HL-60 (cell line): ENCODE results near the gene GMCL2.

Source experiments
- GABPA ChIP-seq: IDR thresholded peaks from 2 replicates; pipeline ENCODE4 v1.6.1; 2012; ENCODE audit warnings: low read depth
- POLR2AphosphoS5 ChIP-seq: IDR thresholded peaks from 2 replicates; pipeline ENCODE4 v1.6.1; 2012; ENCODE audit warnings: low read depth
- TF ChIP-seq, protein P1 (sequence below): IDR thresholded peaks from one replicate; pipeline ENCODE4 v1.5.1; 2011; ENCODE audit warnings: low read length, control low read depth, inconsistent platforms; ENCODE audit not compliant: insufficient read depth
- TF ChIP-seq, protein P2 (sequence below): IDR thresholded peaks from 2 replicates; pipeline ENCODE4 v1.6.1; 2012; ENCODE audit warnings: low read depth; ENCODE audit not compliant: insufficient replicate concordance

DNA sequence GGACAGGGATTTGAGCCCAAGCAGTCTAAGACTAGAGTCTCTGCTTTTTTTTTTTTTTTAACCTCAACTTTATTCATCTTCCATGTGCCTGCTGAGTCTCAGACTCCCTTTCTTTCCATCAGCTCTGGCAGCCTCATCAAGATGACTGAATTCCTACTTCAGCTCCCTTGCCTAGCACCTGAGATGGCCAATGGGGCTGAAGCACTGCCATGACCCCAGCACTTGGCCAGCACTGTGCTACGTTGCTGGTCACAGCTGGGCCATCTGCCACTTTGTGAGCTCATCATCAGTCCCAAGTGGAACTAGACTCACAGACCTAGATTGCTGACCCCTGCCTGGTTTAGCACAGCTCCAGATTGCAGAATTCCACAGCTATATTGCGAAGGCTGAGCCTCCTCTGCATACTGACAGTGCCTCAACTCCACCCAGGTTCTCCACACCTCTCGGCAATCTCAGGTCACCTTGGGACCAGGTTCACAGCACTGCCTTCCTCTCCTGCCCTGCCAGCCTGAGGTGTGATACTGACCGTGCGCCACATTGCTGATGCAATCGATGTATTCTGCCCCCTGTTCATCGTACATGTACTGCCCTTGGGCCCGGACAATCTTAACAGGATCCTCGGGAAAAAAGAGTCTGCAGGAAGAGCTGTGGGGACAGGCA lies 43.8 kb upstream of the GMCL2 start:
- no peak for TF ChIP-seq GABPA
- TF ChIP-seq, protein P1, sequence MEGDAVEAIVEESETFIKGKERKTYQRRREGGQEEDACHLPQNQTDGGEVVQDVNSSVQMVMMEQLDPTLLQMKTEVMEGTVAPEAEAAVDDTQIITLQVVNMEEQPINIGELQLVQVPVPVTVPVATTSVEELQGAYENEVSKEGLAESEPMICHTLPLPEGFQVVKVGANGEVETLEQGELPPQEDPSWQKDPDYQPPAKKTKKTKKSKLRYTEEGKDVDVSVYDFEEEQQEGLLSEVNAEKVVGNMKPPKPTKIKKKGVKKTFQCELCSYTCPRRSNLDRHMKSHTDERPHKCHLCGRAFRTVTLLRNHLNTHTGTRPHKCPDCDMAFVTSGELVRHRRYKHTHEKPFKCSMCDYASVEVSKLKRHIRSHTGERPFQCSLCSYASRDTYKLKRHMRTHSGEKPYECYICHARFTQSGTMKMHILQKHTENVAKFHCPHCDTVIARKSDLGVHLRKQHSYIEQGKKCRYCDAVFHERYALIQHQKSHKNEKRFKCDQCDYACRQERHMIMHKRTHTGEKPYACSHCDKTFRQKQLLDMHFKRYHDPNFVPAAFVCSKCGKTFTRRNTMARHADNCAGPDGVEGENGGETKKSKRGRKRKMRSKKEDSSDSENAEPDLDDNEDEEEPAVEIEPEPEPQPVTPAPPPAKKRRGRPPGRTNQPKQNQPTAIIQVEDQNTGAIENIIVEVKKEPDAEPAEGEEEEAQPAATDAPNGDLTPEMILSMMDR = no peak
- TF ChIP-seq, protein P2, sequence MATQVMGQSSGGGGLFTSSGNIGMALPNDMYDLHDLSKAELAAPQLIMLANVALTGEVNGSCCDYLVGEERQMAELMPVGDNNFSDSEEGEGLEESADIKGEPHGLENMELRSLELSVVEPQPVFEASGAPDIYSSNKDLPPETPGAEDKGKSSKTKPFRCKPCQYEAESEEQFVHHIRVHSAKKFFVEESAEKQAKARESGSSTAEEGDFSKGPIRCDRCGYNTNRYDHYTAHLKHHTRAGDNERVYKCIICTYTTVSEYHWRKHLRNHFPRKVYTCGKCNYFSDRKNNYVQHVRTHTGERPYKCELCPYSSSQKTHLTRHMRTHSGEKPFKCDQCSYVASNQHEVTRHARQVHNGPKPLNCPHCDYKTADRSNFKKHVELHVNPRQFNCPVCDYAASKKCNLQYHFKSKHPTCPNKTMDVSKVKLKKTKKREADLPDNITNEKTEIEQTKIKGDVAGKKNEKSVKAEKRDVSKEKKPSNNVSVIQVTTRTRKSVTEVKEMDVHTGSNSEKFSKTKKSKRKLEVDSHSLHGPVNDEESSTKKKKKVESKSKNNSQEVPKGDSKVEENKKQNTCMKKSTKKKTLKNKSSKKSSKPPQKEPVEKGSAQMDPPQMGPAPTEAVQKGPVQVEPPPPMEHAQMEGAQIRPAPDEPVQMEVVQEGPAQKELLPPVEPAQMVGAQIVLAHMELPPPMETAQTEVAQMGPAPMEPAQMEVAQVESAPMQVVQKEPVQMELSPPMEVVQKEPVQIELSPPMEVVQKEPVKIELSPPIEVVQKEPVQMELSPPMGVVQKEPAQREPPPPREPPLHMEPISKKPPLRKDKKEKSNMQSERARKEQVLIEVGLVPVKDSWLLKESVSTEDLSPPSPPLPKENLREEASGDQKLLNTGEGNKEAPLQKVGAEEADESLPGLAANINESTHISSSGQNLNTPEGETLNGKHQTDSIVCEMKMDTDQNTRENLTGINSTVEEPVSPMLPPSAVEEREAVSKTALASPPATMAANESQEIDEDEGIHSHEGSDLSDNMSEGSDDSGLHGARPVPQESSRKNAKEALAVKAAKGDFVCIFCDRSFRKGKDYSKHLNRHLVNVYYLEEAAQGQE = no peak
- TF ChIP-seq POLR2AphosphoS5 = no peak
